ENCODE results near the gene GOLGA3.
"Not testable (repeated sequence)": the region's sequence is repeated elsewhere in the genome, so short reads cannot be mapped to it uniquely, and the experiment has no call there.

Gene GOLGA3

GRCh38 chr12:132848521-132848920, 19.9 kb upstream of the GOLGA3 start:
- DNase-seq (ENCODE audit: low read depth), result no peak
- TF ChIP-seq MYC (IDR thresholded peaks at IDR 0.05; ENCODE audit: low read depth, low read length) (no peak), CTCF (IDR thresholded peaks at IDR 0.05; ENCODE audit: low read depth, low read length) (no peak), MAX (IDR thresholded peaks at IDR 0.05; ENCODE audit: low read depth, low read length) (no peak), POLR2A (IDR thresholded peaks at IDR 0.05; ENCODE audit: extremely low read depth, insufficient read length) (no peak)
- H3K4me3 ChIP-seq (ENCODE audit: low read depth, low read length), result no peak overlapping the region

GRCh38 chr12:132847363-132848356, 19.0 kb upstream of the GOLGA3 start:
- TF ChIP-seq POLR2A (IDR thresholded peaks at IDR 0.05; ENCODE audit: extremely low read depth, insufficient read length), result no peak
- no peak for TF ChIP-seq MYC (IDR thresholded peaks at IDR 0.05; ENCODE audit: low read depth, low read length)
- TF ChIP-seq CTCF (IDR thresholded peaks at IDR 0.05; ENCODE audit: low read depth, low read length), result no peak
- TF ChIP-seq MAX (IDR thresholded peaks at IDR 0.05; ENCODE audit: low read depth, low read length), result no peak
- no peak overlapping the region for H3K4me3 ChIP-seq (ENCODE audit: low read depth, low read length)
- no peak for DNase-seq (ENCODE audit: low read depth)

- H3K4me3 ChIP-seq (ENCODE audit: low read depth, low read length); DNase-seq (ENCODE audit: low read depth): not testable (repeated sequence)
These were observed 16.0 kb upstream of the GOLGA3 start for GRCh38 chr12:132844681-132845080.

- H3K4me3 ChIP-seq (ENCODE audit: low read depth, low read length), result no peak overlapping the region
- no peak for DNase-seq (ENCODE audit: low read depth)
- no peak for TF ChIP-seq MYC (IDR thresholded peaks at IDR 0.05; ENCODE audit: low read depth, low read length)
- no peak for TF ChIP-seq MAX (IDR thresholded peaks at IDR 0.05; ENCODE audit: low read depth, low read length)
- TF ChIP-seq CTCF (IDR thresholded peaks at IDR 0.05; ENCODE audit: low read depth, low read length), result no peak
- TF ChIP-seq POLR2A (IDR thresholded peaks at IDR 0.05; ENCODE audit: extremely low read depth, insufficient read length), result no peak
These were observed 13.9 kb upstream of the GOLGA3 start for GRCh38 chr12:132842449-132843045.

GRCh38 chr12:132841151-132841550, 12.5 kb upstream of the GOLGA3 start:
- H3K4me3 ChIP-seq (ENCODE audit: low read depth, low read length), result no peak overlapping the region
- no peak for DNase-seq (ENCODE audit: low read depth)
- TF ChIP-seq POLR2A (IDR thresholded peaks at IDR 0.05; ENCODE audit: extremely low read depth, insufficient read length), result no peak
- no peak for TF ChIP-seq MAX (IDR thresholded peaks at IDR 0.05; ENCODE audit: low read depth, low read length)
- no peak for TF ChIP-seq CTCF (IDR thresholded peaks at IDR 0.05; ENCODE audit: low read depth, low read length)
- no peak for TF ChIP-seq MYC (IDR thresholded peaks at IDR 0.05; ENCODE audit: low read depth, low read length)

- no peak for DNase-seq (ENCODE audit: low read depth)
- H3K4me3 ChIP-seq (ENCODE audit: low read depth, low read length), result no peak overlapping the region
- TF ChIP-seq MYC (IDR thresholded peaks at IDR 0.05; ENCODE audit: low read depth, low read length), result no peak
- no peak for TF ChIP-seq CTCF (IDR thresholded peaks at IDR 0.05; ENCODE audit: low read depth, low read length)
- TF ChIP-seq POLR2A (IDR thresholded peaks at IDR 0.05; ENCODE audit: extremely low read depth, insufficient read length), result no peak
- TF ChIP-seq MAX (IDR thresholded peaks at IDR 0.05; ENCODE audit: low read depth, low read length), result no peak
These were observed 11.9 kb upstream of the GOLGA3 start for GRCh38 chr12:132840536-132840935.

All from NB4 (cell line).